GM21367 (cell line): ENCODE data around the gene E4F1.
"Not testable (repeated sequence)": the region's sequence is repeated elsewhere in the genome, so short reads cannot be mapped to it uniquely, and the experiment has no call there.

Source experiments
- ATAC-seq: cut with Tn5 transposase; IDR thresholded peaks from one replicate; pipeline ENCODE4 v1.9.1; 2021; ENCODE audit not compliant: unreplicated experiment

Gene E4F1

DNA sequence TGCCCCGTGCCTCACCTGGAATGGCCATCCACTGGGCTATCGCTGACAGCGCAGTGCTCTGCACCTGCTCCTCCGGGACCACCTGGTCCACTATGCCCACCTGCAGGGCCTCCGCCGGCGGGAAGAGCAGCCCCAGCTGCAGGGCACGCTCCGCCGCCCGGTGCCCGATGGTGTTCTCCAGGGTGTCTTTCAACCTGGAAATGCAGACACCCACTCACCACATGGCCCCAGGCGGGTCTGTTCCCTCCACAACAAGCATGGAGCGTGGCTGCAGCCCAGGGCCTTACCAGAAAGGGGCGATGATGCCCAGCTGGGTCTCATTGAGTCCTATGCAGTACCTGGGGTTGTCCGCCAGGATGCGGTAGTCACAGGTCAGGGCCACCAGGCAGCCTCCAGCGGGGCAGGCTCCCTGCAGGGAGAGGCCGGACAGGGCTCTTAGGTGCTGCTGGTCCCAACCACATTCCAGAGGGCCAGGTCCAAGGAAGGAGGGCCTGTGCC lies 19.7 kb downstream of the E4F1 start:
- ATAC-seq: no peak

DNA sequence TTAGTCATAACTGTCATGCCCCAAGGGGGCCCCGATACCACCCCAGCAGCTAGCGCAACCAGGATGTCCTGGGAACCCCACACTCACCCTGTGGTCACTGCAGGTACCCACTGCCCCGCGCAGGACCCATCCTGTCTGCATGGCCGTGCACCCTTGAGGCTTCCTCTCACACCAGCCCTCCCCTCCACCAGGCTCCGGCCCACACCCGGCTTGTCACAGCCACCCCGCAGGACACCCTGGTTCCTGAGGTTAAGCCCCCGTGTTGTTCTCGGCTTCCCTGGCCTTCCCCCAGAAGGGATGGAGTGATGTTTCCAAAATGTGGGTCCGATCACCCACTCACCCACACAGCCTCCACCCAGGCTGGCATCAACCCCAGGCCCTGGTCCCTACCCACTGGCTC lies 20.4 kb downstream of the E4F1 start:
- ATAC-seq: no peak

- ATAC-seq: no peak
Observed at GRCh38 chr16:2244301-2244700, 20.9 kb downstream of the E4F1 start.

GRCh38 chr16:2244926-2245795 lies 21.8 kb downstream of the E4F1 start:
- no peak for ATAC-seq

DNA sequence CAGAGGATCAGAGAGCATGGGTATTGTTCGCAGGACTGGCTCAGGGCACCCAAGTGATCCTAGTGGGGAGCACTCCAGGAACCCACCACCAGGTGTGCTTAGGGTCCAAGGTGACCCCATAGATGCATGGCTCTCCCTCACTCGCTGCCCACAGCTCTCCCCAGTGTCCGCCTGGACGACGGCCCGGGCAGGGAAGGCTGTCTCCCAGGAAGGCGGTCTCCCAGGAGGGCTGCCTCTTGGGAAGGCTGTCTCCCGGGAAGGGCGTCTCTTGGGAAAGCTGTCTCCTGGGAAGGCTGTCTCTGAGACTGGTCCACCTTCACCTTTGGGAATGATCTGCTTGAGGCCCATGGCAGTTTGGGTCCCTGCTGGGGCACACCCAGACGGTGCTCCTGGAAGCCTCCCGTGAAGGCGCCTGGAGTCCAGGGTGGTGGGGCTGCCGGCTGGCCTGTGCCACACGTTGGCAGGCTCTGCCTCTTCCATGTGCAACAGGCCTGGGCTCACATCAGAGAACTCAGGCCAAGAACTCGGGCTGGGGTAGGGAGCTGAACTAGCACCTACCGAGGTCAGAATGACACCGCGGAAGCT lies 23.0 kb downstream of the E4F1 start:
- no peak for ATAC-seq

- no peak for ATAC-seq
Observed at GRCh38 chr16:2250652-2251295, 27.4 kb downstream of the E4F1 start.

DNA sequence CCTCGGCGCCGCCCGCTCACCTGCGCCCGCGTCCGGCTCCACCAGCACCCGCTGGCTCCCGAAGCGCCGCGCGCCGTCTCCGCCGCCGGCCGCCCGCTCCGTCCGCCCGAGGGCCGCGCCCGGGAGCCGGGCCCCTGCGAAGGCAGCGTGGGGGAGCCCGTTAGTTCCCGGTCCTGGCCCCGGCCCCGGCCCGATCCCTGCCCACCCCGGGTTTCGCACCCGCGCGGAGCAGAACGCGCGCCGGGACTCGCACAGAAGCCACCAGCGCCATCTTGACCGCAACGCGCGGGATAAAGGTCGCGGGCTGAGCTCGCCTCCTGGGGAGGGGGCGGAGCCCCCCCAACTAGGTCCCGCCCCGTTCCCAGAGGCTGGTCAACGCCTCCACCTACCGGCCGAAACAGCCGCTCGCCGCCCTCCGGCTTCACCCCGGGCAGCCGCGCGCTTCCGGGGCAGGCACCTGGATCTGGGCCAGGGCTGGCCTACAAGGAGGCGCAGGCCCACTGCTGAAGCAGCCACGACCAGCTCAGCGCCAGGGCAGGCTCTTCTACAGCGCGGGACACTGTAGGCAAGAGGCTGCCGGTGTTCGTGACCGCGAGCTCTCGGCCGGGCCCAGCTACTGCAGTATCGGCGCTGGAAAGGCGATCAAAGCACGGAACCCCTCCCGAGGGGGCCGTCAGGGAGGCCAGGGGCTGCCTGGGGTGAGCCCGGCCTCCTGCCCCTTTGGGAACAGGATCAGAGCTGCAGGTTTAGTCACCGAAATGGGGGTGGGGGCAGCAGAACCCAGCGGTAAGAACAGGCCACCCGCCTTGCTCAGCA lies 28.1 kb downstream of the E4F1 start, which contains the start of gene ECI1:
Gene ECI1, minus strand, starts transcription at position 292 of the 816 bp plus-strand sequence. Its CDS starts 21 bp downstream, at position 271.
- peak; percentile 80 for ATAC-seq

GRCh38 chr16:2252806-2253148 lies 29.4 kb downstream of the E4F1 start:
- ATAC-seq: no peak

DNA sequence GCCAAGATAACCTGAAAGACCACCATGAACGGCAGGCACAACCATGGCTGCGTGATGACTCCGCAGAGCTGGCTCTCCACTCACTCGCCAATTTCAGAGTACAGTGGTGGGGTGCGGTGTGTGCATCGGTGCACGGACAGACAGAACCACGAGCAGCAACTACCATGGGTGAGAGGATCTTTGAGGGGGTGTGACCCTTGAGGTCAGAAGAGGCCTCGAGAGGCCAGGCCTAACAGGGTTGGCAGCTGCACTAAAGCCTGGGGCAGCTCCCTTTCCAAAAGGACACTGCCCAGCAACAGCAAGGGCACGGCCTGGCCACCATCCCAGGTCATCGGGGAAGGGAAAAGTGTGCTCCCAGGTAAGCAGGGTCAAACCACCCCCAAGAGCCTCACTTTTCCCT lies 29.9 kb downstream of the E4F1 start:
- ATAC-seq: no peak

- ATAC-seq: no peak
Observed at GRCh38 chr16:2256531-2257140, 33.2 kb downstream of the E4F1 start.

DNA sequence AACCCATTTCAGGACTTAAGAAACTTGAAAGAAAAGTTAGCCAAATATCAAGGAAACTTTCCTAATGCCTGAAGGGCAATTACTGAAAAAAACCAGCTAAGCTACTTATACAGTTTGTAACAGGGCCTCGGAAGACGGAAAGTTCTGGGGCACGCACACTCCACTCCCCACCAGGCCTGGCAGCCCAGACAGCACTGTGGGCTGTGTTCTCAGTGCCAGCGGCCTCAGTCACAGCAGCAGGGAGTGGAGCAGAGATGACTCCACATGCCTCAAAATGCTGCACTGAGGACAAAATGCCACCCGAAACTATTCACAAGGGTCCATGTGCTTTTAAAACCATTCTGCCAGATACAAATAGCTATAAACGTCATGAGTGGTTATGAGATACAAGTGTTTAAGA lies 34.3 kb downstream of the E4F1 start:
- ATAC-seq: no peak

- not testable (repeated sequence) for ATAC-seq
Observed at GRCh38 chr16:2258530-2258929, 35.1 kb downstream of the E4F1 start.

- ATAC-seq: no peak
Observed at GRCh38 chr16:2260250-2260649, 36.9 kb downstream of the E4F1 start.

GRCh38 chr16:2263026-2263425 lies 39.6 kb downstream of the E4F1 start:
- not testable (repeated sequence) for ATAC-seq

GRCh38 chr16:2266887-2267286 lies 43.5 kb downstream of the E4F1 start:
- ATAC-seq: not testable (repeated sequence)

- peak; percentile 40 for ATAC-seq
Observed at GRCh38 chr16:2267505-2267912, 44.1 kb downstream of the E4F1 start.

GRCh38 chr16:2267913-2268666 lies 44.7 kb downstream of the E4F1 start, which contains the start of gene RNPS1:
Gene RNPS1 (minus strand): TSS chr16:2268126. CDS start chr16:2264643, 3,483 bp downstream.
- ATAC-seq: peak; percentile 57

DNA sequence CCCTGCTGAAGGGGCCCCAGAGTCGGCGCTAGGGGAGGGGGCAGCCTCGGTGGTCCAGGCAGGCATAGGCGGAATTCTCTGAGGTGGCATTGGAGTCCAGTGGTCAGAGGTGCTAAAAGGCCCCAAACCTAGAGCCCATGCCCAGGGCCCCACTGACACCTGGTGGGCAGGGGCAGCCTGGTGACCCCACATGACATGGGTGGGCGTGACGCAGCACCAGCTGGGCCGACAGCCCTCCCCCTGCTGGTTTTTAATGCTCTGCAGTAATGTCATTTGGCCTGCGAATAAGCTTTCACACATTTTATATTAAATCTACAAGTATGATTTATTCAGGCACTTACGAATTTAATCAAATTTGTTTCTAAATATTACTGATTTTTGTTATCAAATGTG lies 46.7 kb downstream of the E4F1 start:
- no peak for ATAC-seq

- ATAC-seq: no peak
Observed at GRCh38 chr16:2270588-2271470, 47.4 kb downstream of the E4F1 start.
